GM20000 (cell line): ENCODE data around the gene TBCB.

Experiments used
- DNase-seq: peaks from one replicate; pipeline ENCODE4 v3.0.0; 2012; ENCODE audit warnings: low spot score
- TF ChIP-seq, protein P1 (sequence below): IDR thresholded peaks from 2 replicates; pipeline ENCODE4 v1.5.1; 2012; ENCODE audit warnings: mild to moderate bottlenecking, control low read depth; ENCODE audit errors: extremely low read depth, missing control alignments

The TBCB gene

DNA sequence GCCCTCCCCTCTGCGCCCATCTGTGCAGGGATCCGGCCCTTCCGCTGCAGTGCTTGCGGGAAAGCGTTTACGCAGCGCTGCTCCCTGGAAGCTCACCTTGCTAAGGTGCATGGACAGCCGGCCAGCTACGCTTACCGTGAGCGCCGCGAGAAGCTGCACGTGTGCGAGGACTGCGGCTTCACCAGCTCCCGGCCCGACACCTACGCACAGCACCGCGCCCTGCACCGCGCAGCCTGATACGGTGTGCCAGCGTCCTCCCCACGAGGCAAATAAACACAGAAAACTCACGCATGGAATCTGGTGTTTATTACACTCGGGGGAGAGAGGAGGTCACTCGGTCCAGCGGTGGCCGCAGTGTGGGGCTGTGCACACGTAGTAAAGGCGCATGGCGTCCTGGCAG is 1.8 kb upstream of the TBCB start:
- no peak for DNase-seq
- TF ChIP-seq, protein P1, sequence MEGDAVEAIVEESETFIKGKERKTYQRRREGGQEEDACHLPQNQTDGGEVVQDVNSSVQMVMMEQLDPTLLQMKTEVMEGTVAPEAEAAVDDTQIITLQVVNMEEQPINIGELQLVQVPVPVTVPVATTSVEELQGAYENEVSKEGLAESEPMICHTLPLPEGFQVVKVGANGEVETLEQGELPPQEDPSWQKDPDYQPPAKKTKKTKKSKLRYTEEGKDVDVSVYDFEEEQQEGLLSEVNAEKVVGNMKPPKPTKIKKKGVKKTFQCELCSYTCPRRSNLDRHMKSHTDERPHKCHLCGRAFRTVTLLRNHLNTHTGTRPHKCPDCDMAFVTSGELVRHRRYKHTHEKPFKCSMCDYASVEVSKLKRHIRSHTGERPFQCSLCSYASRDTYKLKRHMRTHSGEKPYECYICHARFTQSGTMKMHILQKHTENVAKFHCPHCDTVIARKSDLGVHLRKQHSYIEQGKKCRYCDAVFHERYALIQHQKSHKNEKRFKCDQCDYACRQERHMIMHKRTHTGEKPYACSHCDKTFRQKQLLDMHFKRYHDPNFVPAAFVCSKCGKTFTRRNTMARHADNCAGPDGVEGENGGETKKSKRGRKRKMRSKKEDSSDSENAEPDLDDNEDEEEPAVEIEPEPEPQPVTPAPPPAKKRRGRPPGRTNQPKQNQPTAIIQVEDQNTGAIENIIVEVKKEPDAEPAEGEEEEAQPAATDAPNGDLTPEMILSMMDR: no peak

DNA sequence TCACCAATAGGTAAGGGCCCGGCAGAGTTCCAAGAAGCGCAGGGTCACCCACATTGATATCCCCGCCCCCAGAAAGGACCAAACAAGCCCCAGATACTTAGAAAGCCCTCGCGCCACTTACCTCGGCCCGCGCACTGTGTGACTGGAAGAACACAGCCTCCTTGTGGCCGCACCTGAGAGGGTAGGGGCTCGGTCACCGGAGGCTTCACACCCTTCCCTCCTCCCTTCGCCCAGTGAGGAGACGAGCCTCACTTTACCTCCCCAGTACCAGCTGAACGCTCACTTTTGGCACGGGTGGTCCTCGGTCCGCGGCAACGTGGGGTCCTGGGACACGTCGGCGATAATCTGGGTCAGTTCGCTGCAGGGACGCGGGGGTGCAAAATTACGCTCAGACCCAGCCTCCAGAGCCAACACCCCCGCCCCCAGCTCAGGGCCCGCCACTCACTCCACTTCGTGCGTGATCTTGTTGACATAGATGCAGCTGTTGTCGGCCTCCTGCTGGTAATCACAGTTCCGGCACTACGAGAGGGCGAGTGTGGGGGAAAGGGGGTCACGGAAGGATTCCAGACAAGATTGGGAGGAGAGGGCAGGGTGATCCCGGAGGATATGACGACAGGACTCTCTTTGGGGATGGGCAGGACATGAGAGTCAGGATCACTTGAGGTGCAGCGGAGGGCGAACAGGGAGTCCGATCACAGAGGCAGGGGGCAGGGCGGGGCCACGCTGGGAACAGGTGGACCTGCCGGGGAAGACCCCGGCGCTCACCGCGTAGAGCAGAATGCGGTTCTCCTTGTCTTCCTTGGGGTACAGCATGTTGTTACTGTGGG is 1.2 kb upstream of the TBCB start:
- TF ChIP-seq, protein P1: no peak
- peak; percentile 47 for DNase-seq

DNA sequence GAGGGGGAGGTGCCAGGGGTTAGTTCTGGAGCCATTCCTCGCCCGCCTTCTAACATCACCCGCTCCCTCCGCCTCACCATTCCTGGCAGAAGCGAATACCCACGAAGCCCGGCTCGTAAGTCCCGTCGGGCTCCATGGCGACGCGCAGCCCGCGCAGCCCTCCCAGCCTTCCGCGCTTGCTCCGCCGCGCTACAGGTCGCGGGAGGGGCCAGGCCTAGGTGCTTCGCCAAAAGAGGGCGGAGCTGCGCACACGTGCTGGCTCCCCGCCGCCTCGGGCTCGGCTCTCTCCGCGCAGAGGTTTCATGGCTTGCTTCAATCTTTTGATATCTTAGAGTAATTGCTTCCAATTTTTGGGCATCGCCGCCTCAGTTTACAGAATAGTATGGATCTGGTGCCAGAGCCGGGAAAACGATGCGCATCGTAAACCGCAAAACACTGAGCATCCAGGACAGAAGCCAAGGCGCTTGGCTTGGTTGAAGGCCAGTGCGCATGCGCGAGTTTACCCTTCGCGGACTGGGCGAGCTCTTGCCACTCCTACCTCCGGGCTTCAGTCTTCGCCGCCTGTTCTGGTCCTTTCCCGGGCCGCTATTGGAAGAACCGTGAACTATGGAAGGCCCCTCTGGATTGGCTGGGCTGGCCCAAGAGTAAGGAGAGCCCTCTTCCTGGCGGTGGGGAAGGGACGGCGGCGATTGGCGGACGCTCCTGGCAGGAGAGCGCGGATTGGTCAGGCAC is 381 bp upstream of the TBCB start, which contains the start of gene POLR2I:
Gene POLR2I (minus strand): TSS at position 155 of the 732 bp plus-strand sequence. CDS start 19 bp downstream, at position 136.
- TF ChIP-seq, protein P1: no peak

DNA sequence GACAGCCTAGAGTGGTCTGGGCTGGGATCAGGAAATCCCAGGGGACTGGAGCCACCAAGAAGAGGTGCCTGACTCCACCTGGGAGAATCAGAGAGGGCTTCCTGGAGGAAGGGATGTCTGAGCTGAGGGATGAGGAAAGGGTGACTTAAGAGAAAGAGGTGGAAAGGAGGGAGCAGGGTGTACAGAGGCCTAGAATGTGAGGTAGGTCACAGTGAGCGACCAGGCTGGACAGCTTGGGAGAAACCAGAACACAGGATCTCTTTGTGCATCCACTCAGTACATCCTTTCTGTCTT is 1.0 kb downstream of the TBCB start:
- TF ChIP-seq, protein P1: no peak
- DNase-seq: no peak

More for the DNA sequence above, 381 bp upstream of the TBCB start, which contains the start of gene POLR2I:
- peak; percentile 98 for DNase-seq

DNA sequence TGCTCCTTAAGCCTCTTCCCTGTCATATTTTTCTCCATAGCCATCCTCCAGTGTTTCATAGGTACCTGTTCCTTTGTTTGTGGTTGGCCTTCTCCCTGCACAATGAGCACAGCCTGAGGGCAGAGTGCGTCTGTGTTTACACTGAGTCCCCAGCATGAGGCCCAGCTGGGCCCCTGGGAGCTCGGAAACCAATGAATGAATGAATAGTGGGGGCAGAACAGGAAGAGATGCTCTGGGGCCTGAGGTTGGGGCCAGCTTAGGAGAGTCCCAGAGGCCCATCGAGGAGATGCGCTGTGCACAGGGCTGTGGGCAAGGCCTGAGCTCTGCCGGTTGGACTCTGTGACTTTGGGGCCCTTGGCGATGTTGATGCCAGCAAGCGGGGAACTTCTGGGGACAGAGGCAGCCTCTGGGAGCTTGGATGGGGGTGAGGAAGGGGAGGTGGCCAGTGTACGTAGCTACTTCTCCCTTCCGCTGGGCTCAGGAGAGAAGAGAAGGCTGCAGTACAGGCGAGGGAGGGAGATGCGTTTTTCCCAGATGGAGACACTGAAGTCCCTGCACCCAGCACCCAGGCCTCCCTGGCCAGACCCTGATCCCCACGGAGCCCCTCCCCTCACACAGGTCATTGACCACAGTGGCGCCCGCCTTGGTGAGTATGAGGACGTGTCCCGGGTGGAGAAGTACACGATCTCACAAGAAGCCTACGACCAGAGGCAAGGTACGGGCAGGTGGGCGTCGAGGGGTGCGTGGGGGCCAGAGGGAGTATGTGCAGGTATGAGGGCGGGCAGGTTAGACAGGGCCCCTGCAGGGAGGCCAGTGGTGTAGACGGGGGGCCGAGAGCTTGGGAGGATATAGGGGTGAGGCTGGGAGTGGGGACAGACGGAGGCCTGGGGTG is 5.1 kb downstream of the TBCB start:
- TF ChIP-seq, protein P1: no peak

DNA sequence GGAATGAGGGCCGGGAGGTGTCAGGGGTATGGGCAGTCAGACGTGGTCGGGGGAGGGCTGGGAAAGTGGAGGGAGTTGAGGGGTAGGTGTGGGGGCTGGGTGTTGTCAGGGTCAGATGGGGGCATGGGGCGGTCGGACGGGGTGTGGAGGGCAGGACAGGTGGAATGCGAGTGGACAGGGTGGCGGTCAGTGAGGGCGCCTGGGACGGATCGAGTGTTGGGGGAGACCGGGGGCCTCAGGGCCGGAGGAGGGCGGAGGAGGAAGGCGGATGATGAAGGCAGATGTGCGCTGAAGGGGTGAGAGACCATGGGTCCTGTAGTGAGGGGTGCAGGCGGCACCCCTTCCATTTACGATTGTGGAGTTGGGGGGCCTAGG is 5.7 kb downstream of the TBCB start:
- no peak for DNase-seq
- TF ChIP-seq, protein P1: no peak

More for the DNA sequence above, 5.1 kb downstream of the TBCB start:
- DNase-seq: no peak
